GM10266 (cell line): ENCODE results near the gene KCNJ10.

Experiments used
- DNase-seq: peaks from one replicate; pipeline ENCODE4 v3.0.0; 2012; ENCODE audit errors: extremely low spot score
- CTCF ChIP-seq: IDR thresholded peaks from 2 replicates; pipeline ENCODE4 v1.5.1; 2012; ENCODE audit warnings: mild to moderate bottlenecking, low read depth; ENCODE audit not compliant: control insufficient read depth, insufficient read depth; ENCODE audit errors: missing control alignments

Gene KCNJ10

GRCh38 chr1:160064746-160065145, 5.2 kb downstream of the KCNJ10 start:
- TF ChIP-seq CTCF = no peak
- no peak for DNase-seq

- DNase-seq = no peak
- no peak for TF ChIP-seq CTCF
Measured at GRCh38 chr1:160064164-160064563, 5.8 kb downstream of the KCNJ10 start.

- DNase-seq = no peak
- no peak for TF ChIP-seq CTCF
Measured at GRCh38 chr1:160063176-160063575, 6.8 kb downstream of the KCNJ10 start.

- TF ChIP-seq CTCF = no peak
- no peak for DNase-seq
Measured at GRCh38 chr1:160062230-160062532, 7.8 kb downstream of the KCNJ10 start.

GRCh38 chr1:160061369-160062229, 8.4 kb downstream of the KCNJ10 start:
- DNase-seq = no peak
- TF ChIP-seq CTCF = peak; percentile 27

DNA sequence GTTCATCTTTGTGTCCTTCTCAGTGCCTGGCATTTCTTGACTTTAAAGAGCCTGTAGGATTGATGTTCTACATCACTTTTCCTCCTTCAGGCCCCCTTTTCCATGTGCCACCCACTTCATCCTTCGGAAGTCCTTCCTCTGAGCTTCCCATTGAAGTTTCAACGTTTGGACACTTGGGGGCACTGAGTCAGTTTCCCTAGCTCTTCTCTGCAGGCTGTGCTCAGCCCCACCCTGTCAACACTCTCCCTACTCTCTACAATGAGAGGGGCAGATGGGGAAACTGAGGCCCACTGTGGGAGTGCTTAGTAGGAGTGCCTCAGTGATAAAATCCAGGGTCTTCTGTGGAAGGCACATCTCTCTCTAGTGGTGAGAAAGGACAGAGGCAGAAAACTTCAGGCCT, 11.9 kb downstream of the KCNJ10 start:
- TF ChIP-seq CTCF = peak; percentile 25
- no peak for DNase-seq

GRCh38 chr1:160056648-160057169, 13.3 kb downstream of the KCNJ10 start:
- no peak for DNase-seq
- no peak for TF ChIP-seq CTCF
